Lung (tissue), 12 donors: ENCODE measurements around the gene MTHFR. TPM values are rescaled to one million over a fixed set of nuclear protein-coding genes. Genes with fewer than 3 reads are reported as not detected.
A peak's percentile ranks its signal among the peaks of the same experiment; 100 is the strongest.

ENCODE experiments used
- ATAC-seq: fragments of 200-7000 bp; cut with Tn5 transposase; one replicate; pipeline ENCODE4 v1.9.1; 2020; ENCODE audit warnings: moderate number of reproducible peaks; ENCODE audit not compliant: insufficient read depth, low FRiP score
- DNase-seq, 3 donors: peaks; one replicate each; pipeline ENCODE4 v3.0.0-alpha.2; 2013 to 2017
- H3K27ac ChIP-seq, 2 donors: one replicate each; pipeline ENCODE4 v1.5.1; 2013; ENCODE audit warnings: mild to moderate bottlenecking in 2 of 2, moderate library complexity in 2 of 2, control low read depth in 1 of 2, inconsistent platforms in 1 of 2, low read depth in 1 of 2, low read length in 1 of 2
- H3K27me3 ChIP-seq, 3 donors: one replicate each; pipeline ENCODE4 v1.5.1; 2013; ENCODE audit warnings: low read length in 2 of 3; ENCODE audit not compliant: control insufficient read depth in 3 of 3, insufficient read depth in 3 of 3
- H3K36me3 ChIP-seq, 4 donors: one replicate each; pipeline ENCODE4 v1.5.1; 2013; ENCODE audit warnings: low read length in 4 of 4, mild to moderate bottlenecking in 1 of 4, moderate library complexity in 1 of 4; ENCODE audit not compliant: control insufficient read depth in 4 of 4, insufficient read depth in 4 of 4
- H3K4me1 ChIP-seq, 5 donors: one replicate each; pipeline ENCODE4 v1.5.1; 2013; ENCODE audit warnings: low read length in 5 of 5, mild to moderate bottlenecking in 2 of 5, moderate library complexity in 1 of 5; ENCODE audit not compliant: control insufficient read depth in 5 of 5, insufficient read depth in 5 of 5
- H3K4me3 ChIP-seq: one replicate; pipeline ENCODE4 v1.5.1; 2013; ENCODE audit warnings: mild to moderate bottlenecking, control low read depth, moderate library complexity
- H3K9ac ChIP-seq, 2 donors: one replicate each; pipeline ENCODE4 v1.5.1; 2013; ENCODE audit warnings: low read length in 2 of 2, control low read depth in 1 of 2; ENCODE audit not compliant: insufficient read depth in 1 of 2
- H3K9me3 ChIP-seq, 4 donors: one replicate each; pipeline ENCODE4 v1.5.1; 2013; ENCODE audit warnings: low read length in 3 of 4, mild to moderate bottlenecking in 1 of 4, moderate library complexity in 1 of 4; ENCODE audit not compliant: control insufficient read depth in 4 of 4, insufficient read depth in 3 of 4
- WGBS, 2 donors: extraction: QIAGEN DNeasy Blood & Tissue Kit; methylation state at CpG; one replicate each; pipeline ENCODE4 v1.1.7; 2013; 5-methylcytosine and 5-hydroxymethylcytosine counted together
- polyA plus RNA-seq, 2 donors: library from polyadenylated mRNA; stranded (reverse); fragments of 200-250 nt; gene quantifications; one replicate each; pipeline ENCODE4 v1.2.1, GENCODE V29; 2013
- total RNA-seq, 2 donors: library from RNA; depleted of rRNA in 1 of 2; stranded (reverse); fragments of >200 nt in 1 of 2; gene quantifications; one replicate each; pipeline ENCODE4 v1.2.1, GENCODE V29; 2014 to 2021
- TF ChIP-seq, protein P1 (sequence below): IDR thresholded peaks from 2 replicates; pipeline ENCODE4 v1.5.1; 2012; ENCODE audit warnings: mild to moderate bottlenecking; ENCODE audit errors: control extremely low read depth, extremely low read depth
- donor health status: control.
- donor health status: control.
- donor health status: Bipolar disorder and iron deficiency.
- donor health status: healthy.
- donor health status: DM: yes; HTN: yes; CAD: no.

MTHFR gene
- total and polyA plus RNA-seq, 4 donors, result 20.6 to 61.4 (median 30.0) TPM

DNA sequence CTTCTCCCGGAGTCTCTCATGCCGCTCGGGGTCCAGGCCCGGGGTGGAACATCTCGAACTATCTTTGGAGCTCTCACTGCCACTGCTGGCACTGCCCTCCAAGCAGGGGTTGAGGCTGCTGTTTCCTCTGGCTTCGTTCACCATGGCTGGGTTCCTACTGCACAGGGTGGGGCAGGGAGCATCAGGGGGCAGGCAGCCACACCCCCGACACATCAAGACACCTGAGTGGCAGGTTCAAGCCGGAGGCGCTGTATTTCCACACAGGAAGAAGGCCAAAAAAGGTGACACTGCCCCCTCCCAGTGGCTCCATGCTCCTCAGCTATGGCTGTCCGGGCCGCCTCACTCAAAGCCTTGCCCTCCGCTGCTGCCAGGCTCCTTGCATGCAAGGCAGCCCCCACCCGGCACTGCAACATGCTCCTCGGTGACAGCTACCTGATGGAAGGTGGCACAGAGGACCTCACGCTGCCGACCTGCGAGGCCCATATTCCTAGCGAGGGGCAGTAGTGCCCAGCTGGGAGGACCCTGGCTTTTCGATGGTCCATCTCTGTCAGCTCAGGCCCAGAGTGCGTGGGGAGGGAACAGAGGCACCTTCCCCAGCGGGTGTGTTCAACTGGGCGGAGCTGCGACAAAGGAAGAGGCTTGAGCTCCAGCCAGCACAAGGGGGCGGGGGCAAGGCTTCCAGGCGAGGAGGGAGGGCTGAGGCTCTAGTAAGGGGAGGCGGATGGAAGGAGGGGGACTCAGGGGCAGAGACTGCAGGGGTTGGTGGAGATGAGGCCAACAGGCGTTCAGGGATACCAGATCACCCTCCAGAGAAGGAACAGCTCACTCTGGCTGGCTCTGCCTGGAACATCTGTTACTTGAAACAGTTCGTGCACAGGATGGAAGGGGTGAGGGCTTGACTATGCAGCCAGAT is 2.5 kb downstream of the MTHFR start:
- TF ChIP-seq, protein P1, sequence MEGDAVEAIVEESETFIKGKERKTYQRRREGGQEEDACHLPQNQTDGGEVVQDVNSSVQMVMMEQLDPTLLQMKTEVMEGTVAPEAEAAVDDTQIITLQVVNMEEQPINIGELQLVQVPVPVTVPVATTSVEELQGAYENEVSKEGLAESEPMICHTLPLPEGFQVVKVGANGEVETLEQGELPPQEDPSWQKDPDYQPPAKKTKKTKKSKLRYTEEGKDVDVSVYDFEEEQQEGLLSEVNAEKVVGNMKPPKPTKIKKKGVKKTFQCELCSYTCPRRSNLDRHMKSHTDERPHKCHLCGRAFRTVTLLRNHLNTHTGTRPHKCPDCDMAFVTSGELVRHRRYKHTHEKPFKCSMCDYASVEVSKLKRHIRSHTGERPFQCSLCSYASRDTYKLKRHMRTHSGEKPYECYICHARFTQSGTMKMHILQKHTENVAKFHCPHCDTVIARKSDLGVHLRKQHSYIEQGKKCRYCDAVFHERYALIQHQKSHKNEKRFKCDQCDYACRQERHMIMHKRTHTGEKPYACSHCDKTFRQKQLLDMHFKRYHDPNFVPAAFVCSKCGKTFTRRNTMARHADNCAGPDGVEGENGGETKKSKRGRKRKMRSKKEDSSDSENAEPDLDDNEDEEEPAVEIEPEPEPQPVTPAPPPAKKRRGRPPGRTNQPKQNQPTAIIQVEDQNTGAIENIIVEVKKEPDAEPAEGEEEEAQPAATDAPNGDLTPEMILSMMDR, result no peak
- Histone ChIP-seq H3K4me3 (peak overlapping the region; percentile 53), H3K9ac (peak overlapping the region; percentile 16 to 21), H3K4me1 (peaks cover 8 to 50% (median 14%) of the 10 kb centered on the region in 5 donors), H3K36me3 (peaks cover 0 to 22% (median 6%) of the 10 kb centered on the region in 4 donors), H3K27me3 (no peaks in the 10 kb centered on the region), H3K9me3 (peaks cover 0 to 6% (median 0%) of the 10 kb centered on the region in 4 donors), H3K27ac (peak overlapping the region; percentile 85 to 97)
- peak; percentile 39 for ATAC-seq
- WGBS, 2 donors, result 6% methylated on average over 28 of the region's 28 CpGs
- peak; percentile 94 to 97 (median 97) for DNase-seq

DNA sequence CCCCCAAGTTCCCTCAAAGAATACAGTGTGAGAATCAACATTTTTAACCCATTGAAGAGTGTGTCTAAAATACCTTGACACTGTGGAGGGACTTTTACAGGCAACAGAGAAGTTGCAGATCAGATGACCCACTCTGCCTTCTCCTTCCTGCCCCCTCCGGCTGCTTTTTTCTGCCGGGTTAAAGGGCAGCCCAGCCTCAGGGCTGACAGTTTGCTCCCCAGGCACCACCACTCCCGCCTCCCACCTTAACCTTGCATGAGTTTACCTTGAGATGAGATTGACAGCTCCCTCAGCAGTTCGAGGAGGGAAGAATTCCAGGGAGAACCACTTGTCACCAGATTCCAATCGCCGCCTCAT is 3.2 kb downstream of the MTHFR start:
- DNase-seq (peak in 2 of 3 donors; percentile 29 to 46), ATAC-seq (no peak)
- Histone ChIP-seq H3K4me3 (peak overlapping the region; percentile 53), H3K27me3 (no peaks in the 10 kb centered on the region), H3K4me1 (peaks cover 8 to 44% (median 14%) of the 10 kb centered on the region in 5 donors), H3K9ac (peak overlapping the region in 1 of 2 donors; percentile 21), H3K27ac (peak overlapping the region; percentile 85 to 93), H3K9me3 (peaks cover 0 to 6% (median 0%) of the 10 kb centered on the region in 4 donors), H3K36me3 (peaks cover 0 to 22% (median 4%) of the 10 kb centered on the region in 4 donors)
- TF ChIP-seq, protein P1, result no peak
- 20 to 23% methylated on average over 6 of the region's 6 CpGs for WGBS, 2 donors

DNA sequence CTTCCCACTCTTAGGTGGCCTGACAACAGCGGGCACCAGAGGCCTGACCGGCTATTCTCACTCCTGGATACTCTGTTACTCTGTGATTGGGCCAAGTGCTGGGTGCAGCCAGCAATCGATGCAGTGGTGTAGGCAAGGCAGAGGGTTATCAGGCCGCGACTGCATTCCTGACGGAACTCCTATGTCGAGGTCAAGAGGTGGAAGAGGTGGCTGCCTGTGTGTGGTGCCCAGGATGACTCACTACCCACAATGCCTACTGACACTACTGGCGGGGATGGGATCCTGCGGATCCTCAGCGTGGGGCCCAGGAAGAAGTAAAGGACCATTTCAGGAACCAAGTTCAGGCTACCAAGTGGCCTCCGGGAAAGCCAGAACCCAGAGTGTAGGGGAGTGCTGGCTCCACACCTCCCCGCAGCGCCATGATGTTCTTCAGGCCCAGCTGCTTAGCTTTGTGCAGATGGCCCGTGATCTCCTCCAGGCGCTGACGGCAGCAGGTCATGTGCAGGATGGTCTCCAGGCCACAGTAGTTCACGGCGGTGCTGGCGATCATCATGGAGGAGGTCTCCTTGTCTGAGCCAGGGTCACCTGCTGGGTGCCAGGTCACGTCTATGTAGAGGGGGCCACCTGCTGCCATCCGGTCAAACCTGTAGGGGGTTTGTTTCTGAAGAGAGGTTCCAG is 4.9 kb downstream of the MTHFR start:
- peaks cover 0 to 29% (median 6%) of the 10 kb centered on the region in 4 donors for H3K36me3 ChIP-seq

More for the DNA sequence above, 4.9 kb downstream of the MTHFR start:
- H3K27me3 ChIP-seq, result no peaks in the 10 kb centered on the region
- H3K4me3 ChIP-seq, result no peak overlapping the region
- H3K9ac ChIP-seq, result no peak overlapping the region
- 92 to 94% methylated on average over 21 of the region's 21 CpGs for WGBS, 2 donors
- H3K27ac ChIP-seq, result peak overlapping the region; percentile 21 to 22
- peaks cover 0 to 6% (median 0%) of the 10 kb centered on the region in 4 donors for H3K9me3 ChIP-seq
- ATAC-seq, result no peak
- no peak for DNase-seq
- peaks cover 5 to 34% (median 12%) of the 10 kb centered on the region in 5 donors for H3K4me1 ChIP-seq
- TF ChIP-seq, protein P1, result no peak
